Measurements from ENCODE around the gene KSR2.

The KSR2 gene

GRCh38 chr12:117703584-117703983 lies 265.2 kb downstream of the KSR2 start:
- TF ChIP-seq, protein P1, sequence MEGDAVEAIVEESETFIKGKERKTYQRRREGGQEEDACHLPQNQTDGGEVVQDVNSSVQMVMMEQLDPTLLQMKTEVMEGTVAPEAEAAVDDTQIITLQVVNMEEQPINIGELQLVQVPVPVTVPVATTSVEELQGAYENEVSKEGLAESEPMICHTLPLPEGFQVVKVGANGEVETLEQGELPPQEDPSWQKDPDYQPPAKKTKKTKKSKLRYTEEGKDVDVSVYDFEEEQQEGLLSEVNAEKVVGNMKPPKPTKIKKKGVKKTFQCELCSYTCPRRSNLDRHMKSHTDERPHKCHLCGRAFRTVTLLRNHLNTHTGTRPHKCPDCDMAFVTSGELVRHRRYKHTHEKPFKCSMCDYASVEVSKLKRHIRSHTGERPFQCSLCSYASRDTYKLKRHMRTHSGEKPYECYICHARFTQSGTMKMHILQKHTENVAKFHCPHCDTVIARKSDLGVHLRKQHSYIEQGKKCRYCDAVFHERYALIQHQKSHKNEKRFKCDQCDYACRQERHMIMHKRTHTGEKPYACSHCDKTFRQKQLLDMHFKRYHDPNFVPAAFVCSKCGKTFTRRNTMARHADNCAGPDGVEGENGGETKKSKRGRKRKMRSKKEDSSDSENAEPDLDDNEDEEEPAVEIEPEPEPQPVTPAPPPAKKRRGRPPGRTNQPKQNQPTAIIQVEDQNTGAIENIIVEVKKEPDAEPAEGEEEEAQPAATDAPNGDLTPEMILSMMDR (conservative IDR thresholded peaks at IDR 0.05; ENCODE audit: control insufficient read depth, insufficient read depth, low read depth, low read length), result no peak
- no peak for DNase-seq (ENCODE audit: low read depth)
- no peak overlapping the region for H3K4me3 ChIP-seq (ENCODE audit: control insufficient read depth, low read depth, low read length)

GRCh38 chr12:117702741-117703140 lies 266.0 kb downstream of the KSR2 start:
- DNase-seq (ENCODE audit: low read depth), result no peak
- H3K4me3 ChIP-seq (ENCODE audit: control insufficient read depth, low read depth, low read length), result no peak overlapping the region
- TF ChIP-seq, protein P1 (conservative IDR thresholded peaks at IDR 0.05; ENCODE audit: control insufficient read depth, insufficient read depth, low read depth, low read length), result no peak

GRCh38 chr12:117699575-117699974 lies 269.2 kb downstream of the KSR2 start:
- TF ChIP-seq, protein P1 (conservative IDR thresholded peaks at IDR 0.05; ENCODE audit: control insufficient read depth, insufficient read depth, low read depth, low read length), result no peak
- DNase-seq (ENCODE audit: low read depth), result no peak
- H3K4me3 ChIP-seq (ENCODE audit: control insufficient read depth, low read depth, low read length), result no peak overlapping the region

DNA sequence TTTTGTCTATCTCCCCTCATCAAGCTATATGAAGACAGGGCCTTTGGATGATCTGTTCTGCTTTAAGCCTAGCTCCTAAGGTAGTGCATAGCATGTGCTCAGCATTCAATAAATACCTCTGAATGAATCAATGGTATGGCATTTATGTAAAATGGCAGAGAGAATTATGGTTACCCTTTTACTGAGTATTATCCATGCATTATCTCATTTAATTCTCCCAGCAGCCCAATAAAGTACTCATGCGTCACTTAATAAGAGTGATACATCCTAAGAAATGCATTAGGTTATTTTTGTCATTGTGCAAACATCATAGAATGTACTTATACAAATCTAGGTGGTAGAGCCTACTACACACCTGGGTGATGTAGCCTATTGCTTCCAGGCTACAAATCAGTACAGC lies 269.7 kb downstream of the KSR2 start:
- TF ChIP-seq, protein P1 (conservative IDR thresholded peaks at IDR 0.05; ENCODE audit: control insufficient read depth, insufficient read depth, low read depth, low read length), result no peak
- H3K4me3 ChIP-seq (ENCODE audit: control insufficient read depth, low read depth, low read length), result no peak overlapping the region
- no peak for DNase-seq (ENCODE audit: low read depth)

DNA sequence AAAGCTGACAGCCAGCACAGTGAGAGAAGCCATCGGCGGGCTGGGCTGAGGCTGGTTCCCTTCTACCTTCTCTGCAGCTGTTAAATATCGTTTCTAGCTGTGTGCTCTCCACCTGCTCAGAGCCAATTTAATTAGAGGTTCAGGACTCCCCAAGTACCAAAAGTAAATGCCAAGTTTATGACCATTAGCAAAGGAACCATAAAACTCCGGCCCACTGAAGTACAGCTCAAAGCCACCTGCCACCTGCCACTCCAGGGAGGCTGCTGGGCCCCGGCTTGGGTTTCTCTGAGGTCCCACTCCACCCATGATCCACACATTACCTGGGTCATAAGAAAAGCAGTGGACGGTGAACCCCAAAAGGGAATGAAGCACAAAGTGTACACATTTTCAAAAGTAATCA lies 272.8 kb downstream of the KSR2 start:
- TF ChIP-seq, protein P1 (conservative IDR thresholded peaks at IDR 0.05; ENCODE audit: control insufficient read depth, insufficient read depth, low read depth, low read length), result no peak
- H3K4me3 ChIP-seq (ENCODE audit: control insufficient read depth, low read depth, low read length), result no peak overlapping the region
- DNase-seq (ENCODE audit: low read depth), result no peak

DNA sequence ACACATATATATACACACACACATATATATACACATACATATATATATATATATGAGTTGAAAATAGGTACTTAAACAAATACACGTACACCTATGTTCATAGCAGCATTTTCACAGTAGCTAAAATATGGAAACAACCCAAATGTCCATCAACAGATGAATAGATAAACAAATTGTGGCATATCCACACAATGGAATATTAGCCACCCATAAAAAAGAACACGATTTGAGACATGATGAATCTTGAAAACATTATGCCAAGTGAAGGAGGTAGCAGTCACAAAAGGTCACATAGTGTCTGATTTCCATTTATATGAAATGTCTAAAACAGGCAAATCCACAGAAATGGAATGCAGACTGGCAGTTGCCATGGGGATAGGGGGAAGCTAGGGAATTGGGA lies 276.3 kb downstream of the KSR2 start:
- TF ChIP-seq, protein P1 (conservative IDR thresholded peaks at IDR 0.05; ENCODE audit: control insufficient read depth, insufficient read depth, low read depth, low read length), result no peak
- DNase-seq (ENCODE audit: low read depth), result no peak
- H3K4me3 ChIP-seq (ENCODE audit: control insufficient read depth, low read depth, low read length), result no peak overlapping the region

DNA sequence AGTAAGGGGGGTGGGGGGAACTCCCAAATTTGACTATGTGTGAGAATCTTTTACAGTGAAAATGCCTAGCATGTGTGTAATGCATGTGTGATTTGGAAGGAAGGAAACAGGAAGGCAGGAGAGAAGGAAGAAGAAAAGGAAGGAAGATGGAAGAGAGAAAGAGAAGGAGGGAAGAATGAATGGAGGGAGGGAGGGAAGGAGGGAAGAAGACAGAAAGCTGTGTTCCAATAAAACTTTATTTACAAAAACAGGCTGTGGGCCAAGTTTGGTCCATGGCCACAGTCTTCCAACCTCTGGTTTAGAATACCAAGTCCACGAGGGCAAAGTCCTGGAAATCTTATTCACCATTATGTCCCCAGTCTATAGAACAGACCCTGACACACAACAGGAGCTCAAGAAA lies 278.9 kb downstream of the KSR2 start:
- TF ChIP-seq, protein P1 (conservative IDR thresholded peaks at IDR 0.05; ENCODE audit: control insufficient read depth, insufficient read depth, low read depth, low read length), result no peak
- DNase-seq (ENCODE audit: low read depth), result no peak

More for the DNA sequence above, 278.9 kb downstream of the KSR2 start:
- no peak overlapping the region for H3K4me3 ChIP-seq (ENCODE audit: control insufficient read depth, low read depth, low read length)
